GM19238 (cell line): ENCODE results near the gene SNX1.
"Not testable (repeated sequence)": the region's sequence is repeated elsewhere in the genome, so short reads cannot be mapped to it uniquely, and the experiment has no call there.

Experiments
- DNase-seq: peaks from one replicate; pipeline ENCODE4 v3.0.0; 2011; ENCODE audit warnings: low spot score; ENCODE audit not compliant: insufficient read length

Gene SNX1

GRCh38 chr15:64117759-64118487 lies 22.1 kb downstream of the SNX1 start:
- no peak for DNase-seq

DNA sequence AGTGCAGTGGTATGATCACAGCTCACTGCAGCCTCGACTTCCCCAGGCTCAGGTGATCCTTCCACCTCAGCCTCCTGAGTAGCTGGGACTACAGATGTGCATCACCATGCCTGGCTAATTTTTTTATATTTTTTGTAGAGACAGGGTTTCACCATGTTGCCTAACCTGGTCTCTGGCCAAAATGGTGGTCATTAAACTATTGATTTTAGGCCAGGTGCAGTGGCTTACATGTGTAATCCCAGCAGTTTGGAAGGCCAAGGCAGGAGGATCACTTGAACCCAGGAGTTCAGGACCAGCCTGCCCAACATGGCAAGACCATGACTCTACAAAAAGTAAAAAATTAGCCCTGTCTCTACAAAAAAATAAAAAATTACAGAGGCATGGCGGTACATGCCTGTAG lies 24.5 kb downstream of the SNX1 start:
- DNase-seq = not testable (repeated sequence)

- no peak for DNase-seq
Observed at GRCh38 chr15:64121614-64122013, 25.8 kb downstream of the SNX1 start.

DNA sequence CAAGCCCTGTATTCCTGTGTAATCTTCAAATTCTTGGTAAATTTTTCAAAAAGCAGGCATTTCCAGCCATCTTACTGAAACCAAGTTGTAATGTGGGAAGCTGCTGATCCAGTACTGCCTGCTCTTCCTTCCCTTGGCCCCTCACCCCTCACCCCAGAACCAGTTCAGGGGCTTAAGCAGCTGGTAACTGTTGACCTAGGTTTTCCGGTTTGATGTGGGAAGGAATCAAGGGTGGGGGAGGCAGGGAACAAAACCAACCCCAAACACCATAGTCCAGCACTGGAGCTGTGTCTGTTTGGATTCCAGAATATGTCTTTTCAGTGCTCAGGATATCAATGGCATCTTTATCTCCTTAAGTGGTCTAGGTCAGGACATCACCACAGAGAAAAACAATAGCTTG lies 26.7 kb downstream of the SNX1 start:
- DNase-seq = no peak

DNA sequence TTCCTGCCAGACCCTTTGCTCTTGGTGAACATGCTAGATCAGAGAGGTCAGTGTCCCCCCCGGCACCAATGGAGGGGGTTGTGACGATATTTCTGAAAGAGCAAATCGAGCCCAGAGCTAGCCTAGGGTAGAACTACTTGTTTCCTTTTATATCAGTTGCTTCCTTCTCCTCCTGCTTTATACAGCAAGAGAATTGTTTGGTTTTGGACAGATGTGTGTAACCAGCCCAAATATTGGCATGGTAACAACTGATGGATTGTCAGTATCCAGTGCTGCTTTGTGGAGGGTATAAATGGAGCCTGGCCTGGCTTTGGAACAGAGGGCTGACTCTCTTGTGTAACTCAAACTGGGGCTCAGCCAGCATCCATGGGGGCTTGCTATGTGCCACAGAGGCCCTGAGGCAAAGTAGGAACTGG lies 27.2 kb downstream of the SNX1 start:
- DNase-seq = no peak

DNA sequence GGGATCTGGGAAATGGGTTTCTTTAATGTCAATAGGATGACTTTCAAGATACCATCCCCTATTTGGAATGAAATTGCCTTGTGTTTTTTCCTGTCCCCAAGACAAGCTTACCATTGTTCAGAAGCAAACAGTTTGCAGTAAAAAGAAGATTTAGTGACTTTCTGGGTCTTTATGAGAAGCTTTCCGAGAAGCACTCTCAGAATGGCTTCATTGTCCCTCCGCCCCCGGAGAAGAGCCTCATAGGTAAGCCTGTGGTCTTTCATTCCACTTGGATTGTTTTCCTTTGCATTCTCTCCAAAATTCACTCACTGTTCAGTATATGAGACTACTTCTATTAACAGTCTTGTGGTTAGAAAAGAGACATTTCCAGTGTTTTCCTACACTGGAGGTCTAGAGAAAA lies 30.2 kb downstream of the SNX1 start:
- no peak for DNase-seq

DNA sequence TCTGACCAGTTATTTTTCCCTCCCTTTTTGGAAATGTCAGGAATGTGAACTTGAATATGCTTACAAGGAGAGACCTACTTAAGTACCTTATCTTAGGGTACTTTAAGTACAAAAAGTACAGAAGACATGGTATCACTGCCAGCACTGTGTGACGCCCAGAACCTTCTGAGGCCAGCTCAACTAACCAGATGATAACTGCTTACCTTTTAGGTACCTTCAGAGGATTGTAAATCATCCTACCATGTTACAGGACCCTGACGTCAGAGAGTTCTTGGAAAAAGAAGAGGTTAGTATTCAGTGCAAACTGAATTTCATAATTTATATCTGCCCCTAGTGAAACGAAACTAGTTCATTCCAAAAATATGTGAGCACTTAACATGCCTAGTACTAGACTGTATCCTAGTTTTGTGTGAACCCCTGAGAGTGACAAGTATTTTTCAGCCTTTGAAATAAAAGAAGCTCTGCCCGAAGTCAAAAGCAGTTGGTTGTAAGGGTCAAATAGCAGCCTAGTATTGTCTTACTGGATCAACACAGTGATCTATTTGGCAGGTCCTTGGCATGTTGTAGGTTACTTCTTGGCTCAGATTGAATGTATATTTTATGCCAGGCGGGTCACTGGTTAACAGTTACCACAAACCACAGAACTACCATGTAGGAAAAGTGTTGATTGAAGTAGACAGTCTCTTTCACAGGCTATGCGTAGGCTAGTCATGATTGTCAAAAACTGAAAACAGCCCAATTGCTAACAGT lies 31.9 kb downstream of the SNX1 start:
- no peak for DNase-seq

GRCh38 chr15:64130159-64130558 lies 34.4 kb downstream of the SNX1 start:
- no peak for DNase-seq

- DNase-seq = no peak
Observed at GRCh38 chr15:64131547-64131946, 35.8 kb downstream of the SNX1 start.

GRCh38 chr15:64132217-64132616 lies 36.4 kb downstream of the SNX1 start:
- no peak for DNase-seq

- DNase-seq = no peak
Observed at GRCh38 chr15:64133623-64134344, 38.0 kb downstream of the SNX1 start.

- DNase-seq = no peak
Observed at GRCh38 chr15:64134345-64134829, 38.6 kb downstream of the SNX1 start.

- no peak for DNase-seq
Observed at GRCh38 chr15:64136347-64136746, 40.6 kb downstream of the SNX1 start.

DNA sequence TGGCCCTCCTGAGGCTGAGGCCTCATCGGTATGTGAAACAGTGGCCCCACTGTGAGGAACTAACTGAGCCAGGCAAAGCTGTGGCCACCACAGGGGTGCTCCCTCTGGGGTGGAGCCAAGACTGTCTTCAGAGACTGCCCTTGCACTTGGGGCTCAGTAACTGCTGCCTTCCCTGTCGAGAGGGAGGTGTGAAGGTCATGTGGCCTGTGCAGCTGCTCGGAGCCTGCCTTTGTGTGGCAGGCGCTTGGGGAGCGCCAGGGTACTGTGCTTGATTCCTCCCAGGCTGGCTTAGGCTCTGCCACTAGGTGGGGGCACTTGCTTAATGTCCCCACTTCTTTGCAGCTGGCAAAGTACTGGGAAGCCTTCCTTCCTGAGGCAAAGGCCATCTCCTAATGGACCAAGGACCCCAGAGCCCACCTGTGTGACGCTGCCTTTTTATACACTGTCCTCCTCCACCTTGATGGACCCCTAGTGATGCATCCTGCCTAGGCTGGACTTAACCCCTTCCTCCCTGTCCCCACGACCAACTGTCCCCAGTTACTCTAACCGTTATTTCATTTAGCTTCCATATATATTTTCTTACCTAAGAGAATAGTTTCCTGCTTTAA lies 41.5 kb downstream of the SNX1 start:
- no peak for DNase-seq

DNA sequence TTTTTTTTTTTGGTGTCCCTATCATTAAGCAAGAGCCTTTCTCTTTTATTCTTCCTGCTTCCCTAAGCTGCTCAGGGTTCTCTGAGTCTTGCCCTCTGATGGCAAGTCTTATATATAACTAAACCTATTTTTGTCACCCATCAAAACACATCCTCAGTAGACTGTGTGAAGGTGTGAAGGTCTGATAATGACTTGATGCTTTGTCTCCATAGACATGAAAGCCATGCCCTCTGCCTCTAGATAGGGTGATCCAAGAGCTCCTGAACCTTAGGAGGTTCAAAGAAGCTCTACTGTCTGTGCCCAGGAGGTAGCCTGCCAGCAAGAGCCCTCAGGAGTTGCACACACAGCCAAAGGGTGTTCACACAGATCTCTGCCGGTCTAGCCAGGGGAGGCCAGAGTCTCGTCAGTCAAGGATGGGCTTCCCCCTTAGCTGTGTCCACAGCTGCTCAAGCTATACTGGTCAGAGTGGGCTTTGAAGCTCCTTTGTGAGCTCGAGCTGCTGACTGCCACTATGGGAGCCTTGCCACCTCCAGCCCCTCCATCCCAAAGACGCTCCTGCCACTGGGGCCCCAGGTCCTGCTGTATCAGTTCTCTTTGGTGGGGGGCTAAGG lies 42.7 kb downstream of the SNX1 start:
- DNase-seq = no peak

GRCh38 chr15:64141798-64142512 lies 46.2 kb downstream of the SNX1 start:
- DNase-seq = no peak

GRCh38 chr15:64143276-64143675 lies 47.5 kb downstream of the SNX1 start:
- no peak for DNase-seq

GRCh38 chr15:64144192-64144564 lies 48.4 kb downstream of the SNX1 start:
- DNase-seq = no peak

DNA sequence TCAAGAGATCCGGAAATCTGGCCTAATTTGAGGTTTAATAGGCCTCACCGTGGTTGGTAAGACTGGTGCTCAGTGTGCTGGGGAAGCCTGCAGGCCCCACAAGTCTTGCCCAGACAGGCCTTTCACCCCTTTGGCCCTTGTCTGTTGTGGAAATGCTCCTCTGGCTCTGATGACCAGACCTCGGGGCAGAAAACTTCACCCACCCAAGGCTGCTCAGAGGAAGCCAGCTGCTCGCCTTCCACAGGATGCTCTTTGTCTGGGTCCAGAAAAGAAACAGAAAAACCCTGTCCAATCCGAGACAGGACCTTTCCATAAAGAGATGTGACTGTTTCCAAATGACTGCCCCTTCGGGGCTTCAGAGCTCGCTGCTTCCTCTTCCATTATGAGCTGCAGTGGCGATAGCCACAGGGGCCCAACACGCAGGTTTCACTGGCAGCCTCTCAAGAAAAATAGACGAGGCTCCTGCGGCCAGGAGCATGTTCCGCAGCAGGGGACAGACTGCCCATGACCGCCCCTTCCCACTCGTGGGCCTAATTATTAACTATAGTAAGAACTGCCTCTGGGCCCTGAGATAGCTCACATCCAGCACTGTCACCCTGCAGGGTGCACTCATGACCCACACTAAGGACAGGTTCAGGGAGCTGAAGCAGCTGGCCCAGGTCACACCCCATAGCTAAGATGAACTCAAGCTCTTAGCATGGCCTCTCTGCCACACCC lies 48.9 kb downstream of the SNX1 start:
- DNase-seq = peak; percentile 57

- no peak for DNase-seq
Observed at GRCh38 chr15:64146041-64146440, 50.3 kb downstream of the SNX1 start.
